Measurements from ENCODE around the gene UBL3. TPM values are rescaled to one million over a fixed set of nuclear protein-coding genes. Genes with fewer than 3 reads are reported as not detected.

The UBL3 gene
- total and polyA plus RNA-seq, 2 of the 8 experiments (the other 6 are each of a cell fraction or from before 2014, with no cell fraction given) = 5.3 to 16.1 TPM

DNA sequence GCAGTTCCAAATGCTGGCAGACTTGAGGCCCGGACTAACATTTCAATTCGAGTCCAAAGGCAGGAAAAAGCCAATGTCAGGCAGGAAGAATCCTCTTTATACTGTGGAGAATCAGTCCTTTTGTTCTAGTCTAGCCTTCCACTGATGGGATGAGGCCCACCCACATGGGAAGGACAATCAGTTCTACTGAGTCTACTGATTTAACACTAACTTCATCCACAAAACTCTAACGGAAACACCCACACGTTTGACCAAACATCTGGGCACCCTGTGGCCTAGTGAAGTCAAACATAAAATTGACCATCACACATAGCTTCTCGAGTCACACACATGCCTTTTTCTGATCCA is 100.3 kb downstream of the UBL3 start:
- CTCF ChIA-PET (ENCODE audit: partially characterized antibody) = interaction anchor here (1.7 kb wide), 1 partner anchor 355 kb away, joined by 3 read pairs; no protein-coding TSS in a partner anchor
- H3K4me2 ChIP-seq (ENCODE audit: insufficient read depth in 1 of 2, low read depth in 2 of 2, low read length in 2 of 2) = no peak overlapping the region
- peaks cover 2 to 8% (median 4%) of the 10 kb centered on the region in 4 experiments; a peak in 5 of 7 replicates for H3K4me1 ChIP-seq (replicated peaks in 1 of 4; ENCODE audit: control insufficient read depth in 3 of 4, insufficient read depth in 4 of 4, low read length in 3 of 4)
- H2AK5ac ChIP-seq (ENCODE audit: low read depth, low read length) = no peak overlapping the region
- DNase-seq (ENCODE audit: low read depth in 1 of 2, low spot score in 2 of 2) (no peak), FAIRE-seq (no peak)
- H4K5ac ChIP-seq (ENCODE audit: insufficient read length, low read depth, low read length) = no peak overlapping the region
- no peak overlapping the region for H3K56ac ChIP-seq (replicated peaks; ENCODE audit: insufficient read length, low read depth, low read length)
- 88% methylated on average over 5 of the region's 5 CpGs; no CpG with 5 or more reads in 1 of the 2 experiments for WGBS, 2 experiments (ENCODE audit: extremely low coverage in 1 of 2, insufficient coverage in 1 of 2, insufficient read length in 1 of 2, insufficient replicate concordance in 2 of 2, low coverage in 1 of 2, low lambda C conversion rate in 2 of 2, missing lambda C conversion rate in 1 of 2)
- no peaks in the 10 kb centered on the region for H3K79me1 ChIP-seq (ENCODE audit: low read depth, low read length)
- no peak overlapping the region for H3K14ac ChIP-seq (ENCODE audit: insufficient read length)
- H3K23ac ChIP-seq (ENCODE audit: insufficient read length) = no peak overlapping the region
- no peak overlapping the region for H2BK5ac ChIP-seq (ENCODE audit: low read depth, low read length)
- no peaks in the 10 kb centered on the region for H3K23me2 ChIP-seq (ENCODE audit: low read depth, low read length)
- H2BK120ac ChIP-seq (replicated peaks; ENCODE audit: low read depth, low read length) = no peak overlapping the region
- no peaks in the 10 kb centered on the region for H3K36me3 ChIP-seq (ENCODE audit: control insufficient read depth in 2 of 4, insufficient read depth in 4 of 4, low read length in 3 of 4)
- no peaks in the 10 kb centered on the region for H4K20me1 ChIP-seq (replicated peaks in 1 of 2; ENCODE audit: control insufficient read depth in 1 of 2, insufficient read depth in 2 of 2, low read length in 2 of 2)
- TF ChIP-seq MAX (IDR thresholded peaks at IDR 0.05) = no peak
- no peak for TF ChIP-seq KDM1A (IDR thresholded peaks at IDR 0.05; ENCODE audit: borderline replicate concordance, low read length)
- no peak for TF ChIP-seq POLR2AphosphoS5 (IDR thresholded peaks at IDR 0.05; ENCODE audit: low read depth, low read length)
- no peak for TF ChIP-seq RNF2 (IDR thresholded peaks at IDR 0.05; ENCODE audit: borderline replicate concordance, low read depth, low read length, missing control alignments, poor library complexity, severe bottlenecking)
- no peak for TF ChIP-seq RAD21 (IDR thresholded peaks at IDR 0.05 in 1 of 2, conservative IDR thresholded peaks at IDR 0.05 in 1 of 2; ENCODE audit: low read depth in 2 of 2, low read length in 2 of 2)
- TF ChIP-seq TCF12 (IDR thresholded peaks at IDR 0.05; ENCODE audit: low read depth, low read length) = no peak
- H4K91ac ChIP-seq (replicated peaks; ENCODE audit: insufficient read length, low read length) = no peak overlapping the region
- no peak overlapping the region for H3K9ac ChIP-seq (replicated peaks in 1 of 4; ENCODE audit: extremely low read depth in 1 of 4, low read depth in 3 of 4, low read length in 3 of 4)
- no peak overlapping the region for H4K8ac ChIP-seq (ENCODE audit: extremely low read depth, insufficient read depth, low read length)
- no peak overlapping the region for H2AFZ ChIP-seq (ENCODE audit: low read length)
- H2BK20ac ChIP-seq (ENCODE audit: low read length) = no peak overlapping the region
- H3K27me3 ChIP-seq (replicated peaks in 1 of 4; ENCODE audit: control insufficient read depth in 3 of 4, extremely low read depth in 1 of 4, insufficient read depth in 3 of 4, low read length in 3 of 4) = no peaks in the 10 kb centered on the region
- POLR2A ChIA-PET (ENCODE audit: partially characterized antibody) = no interaction called here
- no peak overlapping the region for H3K18ac ChIP-seq (ENCODE audit: extremely low read depth, low read length)
- no peak overlapping the region for H2BK15ac ChIP-seq (ENCODE audit: low read length)
- H3K9me3 ChIP-seq (ENCODE audit: insufficient read depth in 2 of 2, low read depth in 1 of 2, low read length in 1 of 2) = no peaks in the 10 kb centered on the region
- no peak overlapping the region for H3K27ac ChIP-seq (ENCODE audit: low read depth, low read length)
- no peak overlapping the region for H3K4ac ChIP-seq (replicated peaks; ENCODE audit: insufficient read length, low read depth, low read length)
- no peaks in the 10 kb centered on the region for H3K79me2 ChIP-seq (ENCODE audit: control insufficient read depth in 1 of 2, insufficient read depth in 2 of 2, low read length in 2 of 2)
- H3K4me3 ChIP-seq (ENCODE audit: extremely low read depth in 1 of 4, insufficient read depth in 2 of 4, low read depth in 3 of 4, low read length in 4 of 4) = no peak overlapping the region
- no peak overlapping the region for H2BK12ac ChIP-seq (ENCODE audit: low read depth, low read length)
